GM12878 (cell line): ENCODE measurements around the gene FDX1. TPM values are rescaled to one million over a fixed set of nuclear protein-coding genes. Genes with fewer than 3 reads are reported as not detected.
A peak's percentile ranks its signal among the peaks of the same experiment; 100 is the strongest.

ENCODE experiments used
- ATAC-seq: fragments of 200-7000 bp; cut with Tn5 transposase; 3 replicates; pipeline ENCODE4 v1.9.1; 2020; ENCODE audit warnings: mild to moderate bottlenecking, moderate library complexity
- BruUV-seq: library from RNA; stranded (reverse); fragments of 400-500 nt; replicated peaks from 2 replicates; lab custom pipeline; 2021; lab: Mats Ljungman, UMichigan
- CTCF ChIA-PET: fragments of 300-600 bp; sonication (Branson Sonifier 250); formaldehyde crosslinking; extraction: SDS; loops from one replicate; lab custom pipeline; 2021; ENCODE audit warnings: inconsistent platforms; lab: Yijun Ruan, JAX
- POLR2A ChIA-PET: fragments of 350-600 bp; formaldehyde crosslinking; extraction: SDS; loops from one replicate; lab custom pipeline; 2021; ENCODE audit warnings: inconsistent platforms; lab: Charles Lee
- RAD21 ChIA-PET: fragments of 300-600 bp; sonication (Branson Sonifier 250); formaldehyde crosslinking; loops from one replicate; lab custom pipeline; 2023; ENCODE audit warnings: antibody characterized with exemption; ENCODE audit not compliant: unreplicated experiment; lab: Charles Lee
- SMC1A ChIA-PET: fragments of 300-600 bp; sonication (Branson Sonifier 250); formaldehyde crosslinking; loops from one replicate; lab custom pipeline; 2023; ENCODE audit not compliant: unreplicated experiment, uncharacterized antibody; lab: Charles Lee
- DNase-seq: peaks from one replicate; pipeline ENCODE4 v3.0.0-alpha.2; 2011; ENCODE audit warnings: low read depth, low spot score
- FAIRE-seq: peaks from 3 replicates; lab custom pipeline; 2011; peaks lifted over from hg19 to GRCh38; lab: Jason Lieb, UNC
- H2AFZ ChIP-seq: 2 replicates; pipeline ENCODE4 v1.6.0; 2011; ENCODE audit warnings: low read depth, low read length, control low read depth; ENCODE audit not compliant: control insufficient read depth
- H3K27ac ChIP-seq: 2 replicates; pipeline ENCODE4 v1.5.1; 2011; ENCODE audit warnings: control low read depth; ENCODE audit not compliant: control insufficient read depth, insufficient read depth
- H3K27me3 ChIP-seq, 2 experiments: replicated peaks in 1 of 2; 2 replicates each; pipeline versions ENCODE4 v1.6.0 to v1.6.1; 2011; ENCODE audit warnings: low read length in 1 of 2; ENCODE audit not compliant: control insufficient read depth in 2 of 2, insufficient read depth in 2 of 2
- H3K36me3 ChIP-seq, 2 experiments: 2 replicates each; pipeline ENCODE4 v1.5.1; 2011; ENCODE audit warnings: low read length in 1 of 2; ENCODE audit not compliant: control insufficient read depth in 2 of 2, insufficient read depth in 2 of 2
- H3K4me1 ChIP-seq: 2 replicates; pipeline ENCODE4 v1.6.1; 2011; ENCODE audit warnings: mild to moderate bottlenecking, low read length, moderate library complexity, mixed read lengths; ENCODE audit not compliant: control insufficient read depth, insufficient read depth
- H3K4me2 ChIP-seq: 2 replicates; pipeline ENCODE4 v1.6.0; 2011; ENCODE audit warnings: control low read depth; ENCODE audit not compliant: control insufficient read depth, insufficient read depth
- H3K4me3 ChIP-seq: fragments of 200-600 bp; sonication (generic); 2 replicates; pipeline ENCODE4 v1.5.1; 2016
- H3K79me2 ChIP-seq: 2 replicates; pipeline ENCODE4 v1.6.0; 2011; ENCODE audit warnings: low read length; ENCODE audit not compliant: control insufficient read depth, insufficient read depth
- H3K9ac ChIP-seq: 2 replicates; pipeline ENCODE4 v1.8.0; 2011; ENCODE audit warnings: low read length, control low read depth, mixed read lengths; ENCODE audit not compliant: control insufficient read depth, insufficient read depth
- H3K9me3 ChIP-seq: replicated peaks from 3 replicates; pipeline ENCODE4 v1.5.1; 2011; ENCODE audit warnings: mild to moderate bottlenecking, low read length; ENCODE audit not compliant: control insufficient read depth, insufficient read depth
- H4K20me1 ChIP-seq: 2 replicates; pipeline ENCODE4 v1.6.0; 2011; ENCODE audit not compliant: control insufficient read depth, insufficient read depth
- ESRRA ChIP-seq: IDR thresholded peaks from 2 replicates; pipeline ENCODE4 v1.6.1; 2012; ENCODE audit warnings: mild to moderate bottlenecking, low read length, improper control_type of control experiment
- IKZF2 ChIP-seq, 2 experiments: fragments of 450-650 bp; IDR thresholded peaks; 2 replicates each; pipeline ENCODE4 v1.6.1; 2017; ENCODE audit warnings: mild to moderate bottlenecking in 2 of 2, moderate library complexity in 2 of 2
- MYB ChIP-seq: fragments of 150-350 bp; IDR thresholded peaks from 2 replicates; pipeline ENCODE4 v1.6.1; 2014; ENCODE audit warnings: mild to moderate bottlenecking, low read depth, low read length, borderline replicate concordance
- RAD51 ChIP-seq: fragments of 450-650 bp; IDR thresholded peaks from 2 replicates; pipeline ENCODE4 v1.6.1; 2016; ENCODE audit warnings: moderate library complexity, mild to moderate bottlenecking, inconsistent platforms
- RUNX3 ChIP-seq: IDR thresholded peaks from 2 replicates; pipeline ENCODE4 v1.6.1; 2012; ENCODE audit warnings: low read length, inconsistent platforms
- SPI1 ChIP-seq: IDR thresholded peaks from 2 replicates; pipeline ENCODE4 v1.6.1; 2011; ENCODE audit warnings: low read depth, mild to moderate bottlenecking, low read length, moderate library complexity, borderline replicate concordance; ENCODE audit not compliant: insufficient read depth
- TCF12 ChIP-seq: IDR thresholded peaks from 2 replicates; pipeline ENCODE4 v1.6.1; 2011; ENCODE audit warnings: low read depth, mild to moderate bottlenecking, low read length
- WGBS: methylation state at CpG from one replicate; pipeline ENCODE4 v1.1.6; 2016; ENCODE audit warnings: low lambda C conversion rate; ENCODE audit not compliant: insufficient replicate concordance, insufficient coverage; ENCODE audit errors: missing lambda C conversion rate; 5-methylcytosine and 5-hydroxymethylcytosine counted together
- in situ Hi-C: fragments of 300-500 bp; cut with MboI; formaldehyde crosslinking; loops from 9 replicates; pipeline ENCODE4 v1.14.3; 2018; ENCODE audit warnings: mixed read lengths
- intact Hi-C: fragments of 100-400 bp; cut with micrococcal nuclease; formaldehyde crosslinking; loops from one replicate; pipeline ENCODE4 v1.14.2; 2022; ENCODE audit not compliant: unreplicated experiment
- polyA plus RNA-seq, 11 experiments: library from polyadenylated mRNA; depleted of rRNA in 4 of 11; unstranded in 6 of 11; stranded (reverse) in 5 of 11; fragments of >200 nt; fragmentation: Nextera tagmentation in 4 of 11; fragmentation: Illumina TruSeq in 1 of 11; extraction: Ambion mirVana in 4 of 11; extraction: Trizol in 1 of 11; gene quantifications; 1 replicate in 1 of 11; 2 replicates in 10 of 11; pipeline versions ENCODE4 v1.2.1 to v1.2.3, GENCODE V29; 2011 to 2016; ENCODE audit warnings: inconsistent platforms in 2 of 11, missing spikeins in 2 of 11, low read depth in 1 of 11
- total RNA-seq, 4 experiments: library from RNA; depleted of rRNA in 3 of 4; stranded (reverse); fragments of >200 nt in 3 of 4; fragmentation: Illumina TruSeq in 1 of 4; extraction: Trizol in 1 of 4; gene quantifications; 2 replicates each; pipeline versions ENCODE4 v1.2.1 to v1.2.3, GENCODE V29; 2013 to 2021
- TF ChIP-seq, protein P1 (sequence below): fragments of 450-650 bp; formaldehyde crosslinking; IDR thresholded peaks from 2 replicates; pipeline ENCODE4 v1.4.0; 2022; ENCODE audit warnings: mild to moderate bottlenecking, moderate library complexity

FDX1 gene
- total and polyA plus RNA-seq, 10 of the 15 experiments (the other 5 are each of a cell fraction or from before 2014, with no cell fraction given): 3.9 to 20.3 (median 8.1) TPM

DNA sequence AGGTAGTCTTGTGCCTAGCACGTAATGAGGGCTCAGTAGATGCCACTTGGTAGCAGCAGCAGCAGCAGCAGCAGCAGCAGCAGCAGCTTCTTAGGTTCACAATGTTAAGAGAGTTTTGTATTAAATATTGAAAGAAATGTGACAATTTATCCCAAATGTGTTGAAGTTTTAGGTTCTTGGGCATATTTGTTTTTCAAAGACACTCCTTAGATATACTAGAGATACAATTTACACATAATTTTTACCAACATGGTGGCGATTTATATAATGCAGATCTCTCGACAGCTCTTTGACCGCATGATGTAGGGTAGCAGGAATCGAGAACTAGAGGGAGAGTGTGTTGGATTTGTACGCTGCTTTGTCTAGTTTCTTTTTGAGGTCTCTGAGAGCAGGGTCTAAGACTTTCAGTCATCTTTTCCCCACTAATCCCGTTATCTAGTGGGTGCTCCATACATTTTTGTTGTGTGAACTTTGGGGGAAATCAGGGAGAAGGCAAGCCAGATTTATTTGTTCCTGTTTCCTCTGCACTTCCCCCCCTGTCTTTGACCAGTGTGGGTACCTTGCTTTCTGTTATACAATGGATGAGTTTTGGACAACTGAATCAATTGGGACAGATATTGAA is 1.4 kb downstream of the FDX1 start:
- no peaks in the 10 kb centered on the region for H3K36me3 ChIP-seq
- WGBS: 2% methylated on average over 7 of the region's 7 CpGs
- no peak for DNase-seq
- peak overlapping the region; percentile 0 for H2AFZ ChIP-seq
- H3K4me2 ChIP-seq: peak overlapping the region; percentile 96
- TF ChIP-seq IKZF2 (IDR thresholded peaks at IDR 0.05) (peak in 1 of 2 experiments; percentile 13; a peak in 2 of 4 replicates), SPI1 (no peak), MYB (no peak), RUNX3 (peak; percentile 23; the same call in 1 of the 2 replicates), RAD51 (no peak), ESRRA (no peak), TCF12 (no peak)
- TF ChIP-seq, protein P1, sequence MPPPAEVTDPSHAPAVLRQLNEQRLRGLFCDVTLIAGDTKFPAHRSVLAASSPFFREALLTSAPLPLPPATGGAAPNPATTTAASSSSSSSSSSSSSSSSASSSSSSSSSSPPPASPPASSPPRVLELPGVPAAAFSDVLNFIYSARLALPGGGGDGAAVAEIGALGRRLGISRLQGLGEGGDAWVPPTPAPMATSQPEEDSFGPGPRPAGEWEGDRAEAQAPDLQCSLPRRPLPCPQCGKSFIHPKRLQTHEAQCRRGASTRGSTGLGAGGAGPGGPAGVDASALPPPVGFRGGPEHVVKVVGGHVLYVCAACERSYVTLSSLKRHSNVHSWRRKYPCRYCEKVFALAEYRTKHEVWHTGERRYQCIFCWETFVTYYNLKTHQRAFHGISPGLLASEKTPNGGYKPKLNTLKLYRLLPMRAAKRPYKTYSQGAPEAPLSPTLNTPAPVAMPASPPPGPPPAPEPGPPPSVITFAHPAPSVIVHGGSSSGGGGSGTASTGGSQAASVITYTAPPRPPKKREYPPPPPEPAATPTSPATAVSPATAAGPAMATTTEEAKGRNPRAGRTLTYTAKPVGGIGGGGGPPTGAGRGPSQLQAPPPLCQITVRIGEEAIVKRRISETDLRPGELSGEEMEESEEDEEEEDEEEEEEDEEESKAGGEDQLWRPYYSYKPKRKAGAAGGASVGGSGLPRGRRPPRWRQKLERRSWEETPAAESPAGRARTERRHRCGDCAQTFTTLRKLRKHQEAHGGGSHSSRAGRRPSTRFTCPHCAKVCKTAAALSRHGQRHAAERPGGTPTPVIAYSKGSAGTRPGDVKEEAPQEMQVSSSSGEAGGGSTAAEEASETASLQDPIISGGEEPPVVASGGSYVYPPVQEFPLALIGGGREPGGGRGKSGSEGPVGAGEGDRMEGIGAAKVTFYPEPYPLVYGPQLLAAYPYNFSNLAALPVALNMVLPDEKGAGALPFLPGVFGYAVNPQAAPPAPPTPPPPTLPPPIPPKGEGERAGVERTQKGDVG (CRISPR knock-in tag): no peak
- no TSS peak for BruUV-seq
- no peak for FAIRE-seq
- peaks cover 32% of the 10 kb centered on the region for H3K79me2 ChIP-seq
- ChIA-PET RAD21 (interaction anchor here (0.8 to 3.5 kb wide), 9 partner anchors 54 to 485 kb away, joined by 3 to 42 read pairs (median 4); no protein-coding TSS in a partner anchor), POLR2A (interaction anchor here (0.6 kb wide), 1 partner anchor 58 kb away, joined by 3 read pairs; no protein-coding TSS in a partner anchor), SMC1A (interaction anchor here (0.6 to 7.2 kb wide), 8 partner anchors 15 to 396 kb away, joined by 3 to 113 read pairs (median 6); no protein-coding TSS in a partner anchor), CTCF (interaction anchor here (0.8 to 8.8 kb wide), 14 partner anchors 13 to 798 kb away, joined by 3 to 178 read pairs (median 5); no protein-coding TSS in a partner anchor)
- H3K27ac ChIP-seq: no peak overlapping the region
- peak; percentile 34 for ATAC-seq
- H3K9ac ChIP-seq: peak overlapping the region; percentile 84
- H4K20me1 ChIP-seq: peaks cover 3% of the 10 kb centered on the region
- peaks cover 21% of the 10 kb centered on the region for H3K4me1 ChIP-seq
- H3K9me3 ChIP-seq: no peaks in the 10 kb centered on the region
- peak overlapping the region; percentile 67 for H3K4me3 ChIP-seq
- H3K27me3 ChIP-seq: no peaks in the 10 kb centered on the region
- in situ Hi-C loops (loop anchor here (5.0 kb wide), 1 partner anchor 229 kb away; no protein-coding TSS in a partner anchor), intact Hi-C loops (loop anchor here (10.0 kb wide), 3 partner anchors 136 to 994 kb away; partner anchors contain the start of genes RDX and ZC3H12C)
